GM21526 (cell line): ENCODE measurements around the gene ARHGDIB.

Experiments used
- ATAC-seq: cut with Tn5 transposase; IDR thresholded peaks from one replicate; pipeline ENCODE4 v1.9.1; 2021; ENCODE audit warnings: moderate library complexity; ENCODE audit not compliant: unreplicated experiment, low FRiP score

The ARHGDIB gene

GRCh38 chr12:14904854-14905253 lies 56.5 kb downstream of the ARHGDIB start:
- no peak for ATAC-seq

GRCh38 chr12:14903386-14904098 lies 57.9 kb downstream of the ARHGDIB start:
- no peak for ATAC-seq

- ATAC-seq: no peak
Measured at GRCh38 chr12:14902465-14902864, 58.9 kb downstream of the ARHGDIB start.

- ATAC-seq: no peak
Measured at GRCh38 chr12:14901228-14901562, 60.2 kb downstream of the ARHGDIB start.

- ATAC-seq: no peak
Measured at GRCh38 chr12:14900521-14901227, 60.7 kb downstream of the ARHGDIB start.

- ATAC-seq: no peak
Measured at GRCh38 chr12:14896521-14897169, 64.8 kb downstream of the ARHGDIB start.

GRCh38 chr12:14893506-14894250 lies 67.7 kb downstream of the ARHGDIB start:
- no peak for ATAC-seq

GRCh38 chr12:14892726-14893505 lies 68.5 kb downstream of the ARHGDIB start:
- no peak for ATAC-seq
